ENCODE measurements around the gene MARCHF10.

The MARCHF10 gene

GRCh38 chr17:62681061-62681938 is 126.8 kb downstream of the MARCHF10 start:
- in situ Hi-C loops (cut with HindIII; ENCODE audit: low sequenced_read_pairs) = no loop called here

- in situ Hi-C loops (cut with HindIII; ENCODE audit: low sequenced_read_pairs) = no loop called here
Observed at GRCh38 chr17:62680541-62681052, 127.5 kb downstream of the MARCHF10 start.

GRCh38 chr17:62679866-62680377 is 128.2 kb downstream of the MARCHF10 start:
- in situ Hi-C loops (cut with HindIII; ENCODE audit: low sequenced_read_pairs) = no loop called here

GRCh38 chr17:62678214-62678919 is 129.7 kb downstream of the MARCHF10 start:
- in situ Hi-C loops (cut with HindIII; ENCODE audit: low sequenced_read_pairs) = no loop called here

GRCh38 chr17:62676952-62677596 is 131.0 kb downstream of the MARCHF10 start:
- in situ Hi-C loops (cut with HindIII; ENCODE audit: low sequenced_read_pairs) = no loop called here

- in situ Hi-C loops (cut with HindIII; ENCODE audit: low sequenced_read_pairs) = no loop called here
Observed at GRCh38 chr17:62676231-62676943, 131.7 kb downstream of the MARCHF10 start.

- in situ Hi-C loops (cut with HindIII; ENCODE audit: low sequenced_read_pairs) = no loop called here
Observed at GRCh38 chr17:62675701-62676100, 132.4 kb downstream of the MARCHF10 start.

- in situ Hi-C loops (cut with HindIII; ENCODE audit: low sequenced_read_pairs) = no loop called here
Observed at GRCh38 chr17:62675260-62675659, 132.9 kb downstream of the MARCHF10 start.

GRCh38 chr17:62674841-62675240 is 133.3 kb downstream of the MARCHF10 start:
- in situ Hi-C loops (cut with HindIII; ENCODE audit: low sequenced_read_pairs) = no loop called here

GRCh38 chr17:62674363-62674739 is 133.8 kb downstream of the MARCHF10 start:
- in situ Hi-C loops (cut with HindIII; ENCODE audit: low sequenced_read_pairs) = no loop called here

GRCh38 chr17:62673614-62674362 is 134.3 kb downstream of the MARCHF10 start:
- in situ Hi-C loops (cut with HindIII; ENCODE audit: low sequenced_read_pairs) = no loop called here

- in situ Hi-C loops (cut with HindIII; ENCODE audit: low sequenced_read_pairs) = no loop called here
Observed at GRCh38 chr17:62672957-62673356, 135.2 kb downstream of the MARCHF10 start.

- in situ Hi-C loops (cut with HindIII; ENCODE audit: low sequenced_read_pairs) = no loop called here
Observed at GRCh38 chr17:62671553-62671952, 136.6 kb downstream of the MARCHF10 start.

GRCh38 chr17:62670202-62670821 is 137.8 kb downstream of the MARCHF10 start:
- in situ Hi-C loops (cut with HindIII; ENCODE audit: low sequenced_read_pairs) = no loop called here

- in situ Hi-C loops (cut with HindIII; ENCODE audit: low sequenced_read_pairs) = no loop called here
Observed at GRCh38 chr17:62668091-62668804, 139.9 kb downstream of the MARCHF10 start.

GRCh38 chr17:62666801-62667591 is 141.1 kb downstream of the MARCHF10 start:
- in situ Hi-C loops (cut with HindIII; ENCODE audit: low sequenced_read_pairs) = no loop called here

GRCh38 chr17:62666061-62666800 is 141.9 kb downstream of the MARCHF10 start:
- in situ Hi-C loops (cut with HindIII; ENCODE audit: low sequenced_read_pairs) = no loop called here

All from DLD1 (cell line).